Vagina (tissue), 2 donors: ENCODE results near the gene CHRM2. TPM values are rescaled to one million over a fixed set of nuclear protein-coding genes. Genes with fewer than 3 reads are reported as not detected.

Source experiments
- DNase-seq, 2 donors: peaks; one replicate each; pipeline ENCODE4 v3.0.0-alpha.2; 2017; ENCODE audit errors: extremely low spot score in 2 of 2
- H3K27ac ChIP-seq: fragments of 200-600 bp; sonication (generic); one replicate; pipeline ENCODE4 v1.5.1; 2019
- H3K27me3 ChIP-seq: fragments of 200-600 bp; sonication (generic); one replicate; pipeline ENCODE4 v1.5.1; 2019
- H3K36me3 ChIP-seq, 2 donors: fragments of 200-600 bp; sonication (generic); one replicate each; pipeline ENCODE4 v1.5.1; 2017 to 2019
- H3K4me1 ChIP-seq: fragments of 200-600 bp; sonication (generic); one replicate; pipeline ENCODE4 v1.5.1; 2019
- H3K4me3 ChIP-seq, 2 donors: fragments of 200-600 bp; sonication (generic); 1 replicate in 1 of 2; 2 replicates in 1 of 2; pipeline ENCODE4 v1.5.1; 2016 to 2019
- H3K9me3 ChIP-seq: fragments of 200-600 bp; sonication (generic); one replicate; pipeline ENCODE4 v1.5.1; 2019
- POLR2A ChIP-seq, 2 donors: fragments of 450-650 bp; IDR thresholded peaks; one replicate each; pipeline ENCODE4 v1.6.1; 2017; ENCODE audit warnings: antibody characterized with exemption in 2 of 2, mild to moderate bottlenecking in 2 of 2, moderate library complexity in 2 of 2
- POLR2AphosphoS5 ChIP-seq, 2 donors: sonication (generic); formaldehyde crosslinking; IDR thresholded peaks; one replicate each; pipeline ENCODE4 v1.9.0; 2017; ENCODE audit warnings: antibody characterized with exemption in 2 of 2, mild to moderate bottlenecking in 2 of 2, low read depth in 1 of 2; ENCODE audit not compliant: insufficient read depth in 1 of 2
- intact Hi-C: fragments of 100-400 bp; cut with DNase I; formaldehyde crosslinking; loops from one replicate; pipeline ENCODE4 v1.15.1; 2023
- total RNA-seq: library from RNA; depleted of rRNA; stranded (reverse); fragments of >200 nt; gene quantifications from one replicate; pipeline ENCODE4 v1.2.3, GENCODE V29; 2016
- TF ChIP-seq, protein P1 (sequence below), 3 experiments: fragments of 450-650 bp in 2 of 3; fragments of 200-600 bp in 1 of 3; sonication (generic) in 1 of 3; IDR thresholded peaks; one replicate each; pipeline ENCODE4 v1.5.1; 2017 to 2019; ENCODE audit warnings: antibody characterized with exemption in 3 of 3, mild to moderate bottlenecking in 2 of 3, moderate library complexity in 2 of 3

Gene CHRM2
- total RNA-seq, 1 donor from 2014 or later = 1.2 TPM

DNA sequence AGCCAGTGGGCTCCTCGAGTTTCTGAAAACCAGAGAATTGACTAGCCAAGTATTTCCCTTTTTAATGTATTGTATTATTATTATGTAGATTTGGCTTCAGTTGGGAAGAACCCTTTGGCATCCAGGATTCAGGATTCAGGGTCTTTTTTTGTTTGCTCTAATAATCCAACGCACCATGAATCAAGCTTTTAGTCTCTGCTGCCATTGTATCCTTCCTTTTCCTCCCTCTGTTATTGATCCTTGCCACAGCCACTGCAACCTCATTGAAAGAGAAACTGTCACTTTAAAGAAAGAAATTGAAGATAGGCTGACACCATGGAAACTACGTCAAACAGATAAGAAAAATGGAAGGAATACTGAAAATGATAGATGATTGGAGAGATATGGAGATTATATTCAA is 150.0 kb downstream of the CHRM2 start:
- TF ChIP-seq POLR2A (IDR thresholded peaks at IDR 0.05) (no peak), POLR2AphosphoS5 (IDR thresholded peaks at IDR 0.05; ENCODE audit: insufficient read depth in 1 of 2, low read depth in 1 of 2) (no peak)
- TF ChIP-seq, protein P1, sequence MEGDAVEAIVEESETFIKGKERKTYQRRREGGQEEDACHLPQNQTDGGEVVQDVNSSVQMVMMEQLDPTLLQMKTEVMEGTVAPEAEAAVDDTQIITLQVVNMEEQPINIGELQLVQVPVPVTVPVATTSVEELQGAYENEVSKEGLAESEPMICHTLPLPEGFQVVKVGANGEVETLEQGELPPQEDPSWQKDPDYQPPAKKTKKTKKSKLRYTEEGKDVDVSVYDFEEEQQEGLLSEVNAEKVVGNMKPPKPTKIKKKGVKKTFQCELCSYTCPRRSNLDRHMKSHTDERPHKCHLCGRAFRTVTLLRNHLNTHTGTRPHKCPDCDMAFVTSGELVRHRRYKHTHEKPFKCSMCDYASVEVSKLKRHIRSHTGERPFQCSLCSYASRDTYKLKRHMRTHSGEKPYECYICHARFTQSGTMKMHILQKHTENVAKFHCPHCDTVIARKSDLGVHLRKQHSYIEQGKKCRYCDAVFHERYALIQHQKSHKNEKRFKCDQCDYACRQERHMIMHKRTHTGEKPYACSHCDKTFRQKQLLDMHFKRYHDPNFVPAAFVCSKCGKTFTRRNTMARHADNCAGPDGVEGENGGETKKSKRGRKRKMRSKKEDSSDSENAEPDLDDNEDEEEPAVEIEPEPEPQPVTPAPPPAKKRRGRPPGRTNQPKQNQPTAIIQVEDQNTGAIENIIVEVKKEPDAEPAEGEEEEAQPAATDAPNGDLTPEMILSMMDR (IDR thresholded peaks at IDR 0.05) = no peak
- intact Hi-C loops = no loop called here
- no peak for DNase-seq
- Histone ChIP-seq H3K36me3 (no peaks in the 10 kb centered on the region), H3K9me3 (no peaks in the 10 kb centered on the region), H3K4me3 (no peak overlapping the region), H3K27ac (no peak overlapping the region), H3K27me3 (no peaks in the 10 kb centered on the region), H3K4me1 (no peaks in the 10 kb centered on the region)

GRCh38 chr7:137020351-137020750 is 151.9 kb downstream of the CHRM2 start:
- intact Hi-C loops = no loop called here
- no peak for TF ChIP-seq POLR2AphosphoS5 (IDR thresholded peaks at IDR 0.05; ENCODE audit: insufficient read depth in 1 of 2, low read depth in 1 of 2)
- TF ChIP-seq, protein P1 (IDR thresholded peaks at IDR 0.05) = no peak
- TF ChIP-seq POLR2A (IDR thresholded peaks at IDR 0.05) = no peak
- Histone ChIP-seq H3K27me3 (no peaks in the 10 kb centered on the region), H3K4me1 (no peaks in the 10 kb centered on the region), H3K27ac (no peak overlapping the region), H3K9me3 (no peaks in the 10 kb centered on the region), H3K36me3 (no peaks in the 10 kb centered on the region), H3K4me3 (no peak overlapping the region)
- no peak for DNase-seq

GRCh38 chr7:137025469-137026175 is 157.2 kb downstream of the CHRM2 start:
- intact Hi-C loops = no loop called here
- H3K36me3 ChIP-seq = no peaks in the 10 kb centered on the region
- H3K27me3 ChIP-seq = no peaks in the 10 kb centered on the region
- TF ChIP-seq, protein P1 (IDR thresholded peaks at IDR 0.05) = no peak
- no peak for TF ChIP-seq POLR2AphosphoS5 (IDR thresholded peaks at IDR 0.05; ENCODE audit: insufficient read depth in 1 of 2, low read depth in 1 of 2)
- TF ChIP-seq POLR2A (IDR thresholded peaks at IDR 0.05) = no peak
- DNase-seq = no peak
- H3K9me3 ChIP-seq = no peaks in the 10 kb centered on the region
- no peaks in the 10 kb centered on the region for H3K4me1 ChIP-seq
- H3K4me3 ChIP-seq = no peak overlapping the region
- no peak overlapping the region for H3K27ac ChIP-seq

- Histone ChIP-seq H3K4me3 (no peak overlapping the region), H3K9me3 (no peaks in the 10 kb centered on the region), H3K27me3 (no peaks in the 10 kb centered on the region), H3K27ac (no peak overlapping the region), H3K4me1 (no peaks in the 10 kb centered on the region), H3K36me3 (no peaks in the 10 kb centered on the region)
- intact Hi-C loops = no loop called here
- TF ChIP-seq POLR2A (IDR thresholded peaks at IDR 0.05) (no peak), POLR2AphosphoS5 (IDR thresholded peaks at IDR 0.05; ENCODE audit: insufficient read depth in 1 of 2, low read depth in 1 of 2) (no peak)
- TF ChIP-seq, protein P1 (IDR thresholded peaks at IDR 0.05) = no peak
- no peak for DNase-seq
These were observed 157.7 kb downstream of the CHRM2 start for GRCh38 chr7:137026176-137026500.

GRCh38 chr7:137032436-137032835 is 164.0 kb downstream of the CHRM2 start:
- Histone ChIP-seq H3K27ac (no peak overlapping the region), H3K27me3 (no peaks in the 10 kb centered on the region), H3K4me3 (no peak overlapping the region), H3K9me3 (no peaks in the 10 kb centered on the region), H3K4me1 (no peaks in the 10 kb centered on the region), H3K36me3 (no peaks in the 10 kb centered on the region)
- no peak for DNase-seq
- no peak for TF ChIP-seq POLR2A (IDR thresholded peaks at IDR 0.05)
- TF ChIP-seq POLR2AphosphoS5 (IDR thresholded peaks at IDR 0.05; ENCODE audit: insufficient read depth in 1 of 2, low read depth in 1 of 2) = no peak
- TF ChIP-seq, protein P1 (IDR thresholded peaks at IDR 0.05) = no peak
- intact Hi-C loops = no loop called here
